Ovary (tissue), 9 donors: Measurements from ENCODE around the gene POLQ. TPM values are rescaled to one million over a fixed set of nuclear protein-coding genes. Genes with fewer than 3 reads are reported as not detected.
"Not testable (repeated sequence)": the region's sequence is repeated elsewhere in the genome, so short reads cannot be mapped to it uniquely, and the experiment has no call there.

Experiments
- DNase-seq, 5 donors: peaks; one replicate each; pipeline ENCODE4 v3.0.0-alpha.2; 2019 to 2020
- H3K27ac ChIP-seq, 2 donors: fragments of 200-600 bp; one replicate each; pipeline versions ENCODE4 v1.5.1 to v1.8.0; 2019 to 2022
- H3K27me3 ChIP-seq: fragments of 200-600 bp; one replicate; pipeline ENCODE4 v1.8.0; 2022
- H3K36me3 ChIP-seq: fragments of 200-600 bp; sonication (generic); one replicate; pipeline ENCODE4 v1.5.1; 2019
- H3K4me1 ChIP-seq: one replicate; pipeline ENCODE4 v1.8.1; 2013; ENCODE audit warnings: mild to moderate bottlenecking, moderate library complexity; ENCODE audit not compliant: insufficient read depth
- H3K4me3 ChIP-seq: fragments of 200-600 bp; sonication (generic); one replicate; pipeline ENCODE4 v1.5.1; 2017
- H3K9me3 ChIP-seq, 2 donors: fragments of 200-600 bp in 1 of 2; sonication (generic) in 1 of 2; one replicate each; pipeline versions ENCODE4 v1.5.1 to v1.8.1; 2013 to 2019; ENCODE audit warnings: mild to moderate bottlenecking in 1 of 2, moderate library complexity in 1 of 2
- EP300 ChIP-seq: sonication (generic); formaldehyde crosslinking; IDR thresholded peaks from one replicate; pipeline ENCODE4 v1.6.1; 2017; ENCODE audit warnings: antibody characterized with exemption
- POLR2A ChIP-seq: fragments of 450-650 bp; IDR thresholded peaks from one replicate; pipeline ENCODE4 v1.6.1; 2017; ENCODE audit warnings: antibody characterized with exemption, mild to moderate bottlenecking, moderate library complexity
- WGBS, 3 donors: extraction: QIAGEN DNeasy Blood & Tissue Kit in 1 of 3; methylation state at CpG; one replicate each; pipeline versions ENCODE4 v1.1.5 to v1.1.7; 2013 to 2017; 5-methylcytosine and 5-hydroxymethylcytosine counted together
- intact Hi-C, 4 donors: fragments of 100-400 bp; cut with DNase I; formaldehyde crosslinking; loops; one replicate each; pipeline versions ENCODE4 v1.11.0 to v1.15.1; 2022 to 2023
- polyA plus RNA-seq, 2 donors: library from polyadenylated mRNA; stranded (reverse); fragments of 200-250 nt in 1 of 2; fragments of 350-450 nt in 1 of 2; fragmentation: Illumina TruSeq in 1 of 2; extraction: RNeasy Lipid Tissue Mini Kit (QIAGEN cat#74804) in 1 of 2; gene quantifications; one replicate each; pipeline ENCODE4 v1.2.3, GENCODE V29; 2013 to 2014
- total RNA-seq, 7 donors: library from RNA; depleted of rRNA in 2 of 7; stranded (reverse); fragments of >200 nt in 2 of 7; fragmentation: NEBNext Ultra II Directional in 3 of 7; extraction: Animal tissue kit (Norgen Biotek cat#: 25700) in 3 of 7; gene quantifications; one replicate each; pipeline versions ENCODE4 v1.1.0 to v1.2.4, GENCODE V29; 2016 to 2023
- TF ChIP-seq, protein P1 (sequence below), 3 donors: fragments of 450-650 bp in 2 of 3; fragments of 200-600 bp in 1 of 3; IDR thresholded peaks; one replicate each; pipeline versions ENCODE4 v1.5.1 to v1.8.0; 2016 to 2022; ENCODE audit warnings: antibody characterized with exemption in 3 of 3, mild to moderate bottlenecking in 1 of 3
- donor health status: DM: no; HTN: no; CAD: no; lungs with moderate emphysema.
- donor health status: DM: no; HTN: no; CAD: no.
- donor health status: Bipolar disorder and iron deficiency.
- donor health status: DM: yes; HTN: yes; CAD: no.
- donor health status: DM: no; HTN: no; CAD: no.
- donor health status: DM: yes; HTN: yes; CAD: no.

POLQ gene
- total and polyA plus RNA-seq, 9 donors = 0.08 to 0.55 (median 0.22) TPM

GRCh38 chr3:121473001-121473400 is 72.8 kb downstream of the POLQ start:
- TF ChIP-seq POLR2A (no peak), EP300 (no peak)
- TF ChIP-seq, protein P1, sequence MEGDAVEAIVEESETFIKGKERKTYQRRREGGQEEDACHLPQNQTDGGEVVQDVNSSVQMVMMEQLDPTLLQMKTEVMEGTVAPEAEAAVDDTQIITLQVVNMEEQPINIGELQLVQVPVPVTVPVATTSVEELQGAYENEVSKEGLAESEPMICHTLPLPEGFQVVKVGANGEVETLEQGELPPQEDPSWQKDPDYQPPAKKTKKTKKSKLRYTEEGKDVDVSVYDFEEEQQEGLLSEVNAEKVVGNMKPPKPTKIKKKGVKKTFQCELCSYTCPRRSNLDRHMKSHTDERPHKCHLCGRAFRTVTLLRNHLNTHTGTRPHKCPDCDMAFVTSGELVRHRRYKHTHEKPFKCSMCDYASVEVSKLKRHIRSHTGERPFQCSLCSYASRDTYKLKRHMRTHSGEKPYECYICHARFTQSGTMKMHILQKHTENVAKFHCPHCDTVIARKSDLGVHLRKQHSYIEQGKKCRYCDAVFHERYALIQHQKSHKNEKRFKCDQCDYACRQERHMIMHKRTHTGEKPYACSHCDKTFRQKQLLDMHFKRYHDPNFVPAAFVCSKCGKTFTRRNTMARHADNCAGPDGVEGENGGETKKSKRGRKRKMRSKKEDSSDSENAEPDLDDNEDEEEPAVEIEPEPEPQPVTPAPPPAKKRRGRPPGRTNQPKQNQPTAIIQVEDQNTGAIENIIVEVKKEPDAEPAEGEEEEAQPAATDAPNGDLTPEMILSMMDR (IDR thresholded peaks at IDR 0.05) = no peak
- Histone ChIP-seq H3K9me3 (no peaks in the 10 kb centered on the region), H3K4me3 (no peak overlapping the region), H3K36me3 (no peaks in the 10 kb centered on the region), H3K27me3 (no peaks in the 10 kb centered on the region), H3K4me1 (no peaks in the 10 kb centered on the region), H3K27ac (no peak overlapping the region)
- intact Hi-C loops = no loop called here
- no peak for DNase-seq
- 93 to 96% (median 95%) methylated on average over 2 of the region's 2 CpGs for WGBS, 3 donors

GRCh38 chr3:121467085-121467484 is 78.7 kb downstream of the POLQ start:
- Histone ChIP-seq H3K9me3 (no peaks in the 10 kb centered on the region), H3K4me1 (no peaks in the 10 kb centered on the region), H3K27ac (no peak overlapping the region), H3K36me3 (no peaks in the 10 kb centered on the region), H3K4me3 (no peak overlapping the region), H3K27me3 (no peaks in the 10 kb centered on the region)
- TF ChIP-seq, protein P1 (IDR thresholded peaks at IDR 0.05) = no peak
- no peak for TF ChIP-seq POLR2A
- TF ChIP-seq EP300 = no peak
- no peak for DNase-seq
- intact Hi-C loops = no loop called here
- 44 to 75% (median 52%) methylated on average over 2 of the region's 2 CpGs for WGBS, 3 donors

DNA sequence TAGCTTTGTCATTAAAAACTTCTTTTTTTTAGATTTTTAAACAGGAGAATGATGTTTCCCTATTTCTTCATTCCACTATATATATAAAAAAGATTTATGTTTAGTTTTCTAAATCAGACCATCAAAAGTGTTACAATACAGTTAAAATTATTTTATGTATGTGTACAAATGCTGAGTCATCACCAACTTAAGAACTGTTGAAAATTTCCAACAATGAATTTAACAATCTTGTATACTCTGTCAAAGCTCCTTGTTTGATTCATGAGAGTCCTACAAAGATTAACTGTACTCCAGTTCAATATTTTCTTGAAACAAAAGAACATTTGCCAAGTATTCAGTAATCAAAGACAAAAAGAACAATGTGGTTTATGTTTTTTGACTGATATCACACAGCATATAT is 82.0 kb downstream of the POLQ start:
- intact Hi-C loops = no loop called here
- TF ChIP-seq, protein P1 (IDR thresholded peaks at IDR 0.05) = no peak
- no peak for TF ChIP-seq POLR2A
- no peak for TF ChIP-seq EP300
- H3K4me3 ChIP-seq = no peak overlapping the region
- no peaks in the 10 kb centered on the region for H3K27me3 ChIP-seq
- no peaks in the 10 kb centered on the region for H3K9me3 ChIP-seq
- H3K4me1 ChIP-seq = no peaks in the 10 kb centered on the region
- H3K36me3 ChIP-seq = no peaks in the 10 kb centered on the region
- DNase-seq = no peak
- H3K27ac ChIP-seq = no peak overlapping the region

GRCh38 chr3:121462565-121462964 is 83.2 kb downstream of the POLQ start:
- 91 to 92% (median 91%) methylated on average over 3 of the region's 3 CpGs for WGBS, 3 donors

GRCh38 chr3:121451752-121452151 is 94.0 kb downstream of the POLQ start:
- DNase-seq, H3K4me3 ChIP-seq, H3K36me3 ChIP-seq, H3K27ac ChIP-seq, H3K9me3 ChIP-seq, H3K27me3 ChIP-seq, intact Hi-C loops, H3K4me1 ChIP-seq: not testable (repeated sequence)
- WGBS, 3 donors = 85 to 89% (median 89%) methylated on average over 12 of the region's 12 CpGs

More at GRCh38 chr3:121462565-121462964, 83.2 kb downstream of the POLQ start:
- H3K4me3 ChIP-seq = no peak overlapping the region
- TF ChIP-seq EP300 = no peak
- TF ChIP-seq POLR2A = no peak
- TF ChIP-seq, protein P1 (IDR thresholded peaks at IDR 0.05) = no peak
- H3K9me3 ChIP-seq = no peaks in the 10 kb centered on the region
- no peaks in the 10 kb centered on the region for H3K36me3 ChIP-seq
- H3K4me1 ChIP-seq = no peaks in the 10 kb centered on the region
- H3K27ac ChIP-seq = no peak overlapping the region
- DNase-seq = no peak
- no peaks in the 10 kb centered on the region for H3K27me3 ChIP-seq
- intact Hi-C loops = no loop called here
